Retina (tissue), 1 donor: ENCODE data around the gene NKTR.
"Not testable (repeated sequence)": the region's sequence is repeated elsewhere in the genome, so short reads cannot be mapped to it uniquely, and the experiment has no call there.

Experiments
- DNase-seq: peaks from one replicate; pipeline ENCODE4 v3.0.0-alpha.2; 2016

NKTR gene

GRCh38 chr3:42597098-42597497 is 3.4 kb upstream of the NKTR start:
- DNase-seq, result not testable (repeated sequence)

- DNase-seq, result peak; percentile 84
Measured at GRCh38 chr3:42600958-42601675, 631 bp downstream of the NKTR start.

GRCh38 chr3:42601896-42602581 is 1.6 kb downstream of the NKTR start:
- no peak for DNase-seq

GRCh38 chr3:42602961-42603360 is 2.5 kb downstream of the NKTR start:
- DNase-seq, result no peak

GRCh38 chr3:42605546-42606173 is 5.2 kb downstream of the NKTR start:
- DNase-seq, result peak; percentile 23

- no peak for DNase-seq
Measured at GRCh38 chr3:42608581-42608980, 8.1 kb downstream of the NKTR start.

GRCh38 chr3:42610976-42611375 is 10.5 kb downstream of the NKTR start:
- DNase-seq, result no peak

GRCh38 chr3:42612217-42612616 is 11.7 kb downstream of the NKTR start:
- DNase-seq, result no peak

GRCh38 chr3:42612928-42613327 is 12.4 kb downstream of the NKTR start:
- DNase-seq, result no peak

GRCh38 chr3:42613462-42613861 is 13.0 kb downstream of the NKTR start:
- no peak for DNase-seq

GRCh38 chr3:42631620-42632019 is 31.1 kb downstream of the NKTR start:
- no peak for DNase-seq

- DNase-seq, result no peak
Measured at GRCh38 chr3:42632146-42632545, 31.7 kb downstream of the NKTR start.

- DNase-seq, result no peak
Measured at GRCh38 chr3:42633544-42633943, 33.1 kb downstream of the NKTR start.

- no peak for DNase-seq
Measured at GRCh38 chr3:42635111-42635510, 34.6 kb downstream of the NKTR start.

- no peak for DNase-seq
Measured at GRCh38 chr3:42637001-42637400, 36.5 kb downstream of the NKTR start.

- DNase-seq, result no peak
Measured at GRCh38 chr3:42638339-42638842, 37.9 kb downstream of the NKTR start.

- no peak for DNase-seq
Measured at GRCh38 chr3:42639192-42639591, 38.7 kb downstream of the NKTR start.

GRCh38 chr3:42640129-42640528 is 39.6 kb downstream of the NKTR start:
- no peak for DNase-seq

- DNase-seq, result no peak
Measured at GRCh38 chr3:42640771-42641370, 40.4 kb downstream of the NKTR start.

GRCh38 chr3:42647821-42648459 is 47.5 kb downstream of the NKTR start:
- no peak for DNase-seq

GRCh38 chr3:42649006-42649405 is 48.5 kb downstream of the NKTR start:
- no peak for DNase-seq

- DNase-seq, result no peak
Measured at GRCh38 chr3:42649783-42650182, 49.3 kb downstream of the NKTR start.
